ENCODE measurements around the gene RBM34. TPM values are rescaled to one million over a fixed set of nuclear protein-coding genes. Genes with fewer than 3 reads are reported as not detected.
"Not testable (repeated sequence)": the region's sequence is repeated elsewhere in the genome, so short reads cannot be mapped to it uniquely, and the experiment has no call there.

Gene RBM34, protein sequence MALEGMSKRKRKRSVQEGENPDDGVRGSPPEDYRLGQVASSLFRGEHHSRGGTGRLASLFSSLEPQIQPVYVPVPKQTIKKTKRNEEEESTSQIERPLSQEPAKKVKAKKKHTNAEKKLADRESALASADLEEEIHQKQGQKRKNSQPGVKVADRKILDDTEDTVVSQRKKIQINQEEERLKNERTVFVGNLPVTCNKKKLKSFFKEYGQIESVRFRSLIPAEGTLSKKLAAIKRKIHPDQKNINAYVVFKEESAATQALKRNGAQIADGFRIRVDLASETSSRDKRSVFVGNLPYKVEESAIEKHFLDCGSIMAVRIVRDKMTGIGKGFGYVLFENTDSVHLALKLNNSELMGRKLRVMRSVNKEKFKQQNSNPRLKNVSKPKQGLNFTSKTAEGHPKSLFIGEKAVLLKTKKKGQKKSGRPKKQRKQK
- total RNA-seq (2014; rRNA removed; shearing (Covaris generic); ENCODE audit: low replicate concordance), result 39.3 and 45.1 TPM in 2 replicates

- Histone ChIP-seq H3K9me2 (replicated peaks; ENCODE audit: insufficient read depth, low read length) (no peaks in the 10 kb centered on the region), H3K4me2 (ENCODE audit: low read depth, low read length, poor library complexity, severe bottlenecking) (peak within 1 kb of the TSS; percentile 93), H4K20me1 (ENCODE audit: insufficient read depth, low read depth, low read length) (no peaks in the 10 kb centered on the region), H3K36me3 (ENCODE audit: insufficient read depth, low read length) (peaks cover 15% of the 10 kb centered on the region; the same call in 1 of the 2 replicates), H3K27ac (ENCODE audit: low read length) (peak within 1 kb of the TSS; percentile 41), H2AFZ (ENCODE audit: low read length) (peak within 1 kb of the TSS; percentile 78), H3K9me3 (ENCODE audit: low read length) (no peaks in the 10 kb centered on the region), H3K27me3 (ENCODE audit: low read length) (no peaks in the 10 kb centered on the region), H3K79me2 (ENCODE audit: low read length) (peaks cover 48% of the 10 kb centered on the region), H3K9ac (ENCODE audit: low read length) (peak within 1 kb of the TSS; percentile 79), H3K4me3 (ENCODE audit: low read length) (peak within 1 kb of the TSS; percentile 88), H3K4me1 (ENCODE audit: low read length) (peaks cover 18% of the 10 kb centered on the region)
- peak; percentile 96 for DNase-seq
Measured at GRCh38 chr1:235160957-235161684, at the start of gene RBM34. TSS of gene RBM34 (minus strand) at chr1:235161250. CDS start at chr1:235161226, 24 bp downstream.

- no peaks in the 10 kb centered on the region for H3K9me2 ChIP-seq (replicated peaks; ENCODE audit: insufficient read depth, low read length)
- H3K36me3 ChIP-seq (ENCODE audit: insufficient read depth, low read length), result peaks cover 36% of the 10 kb centered on the region; the same call in 1 of the 2 replicates
- H3K4me3 ChIP-seq (ENCODE audit: low read length), result no peak overlapping the region
- H3K79me2 ChIP-seq (ENCODE audit: low read length), result peaks cover 23% of the 10 kb centered on the region
- H4K20me1 ChIP-seq (ENCODE audit: insufficient read depth, low read depth, low read length), result no peaks in the 10 kb centered on the region
- H3K9ac ChIP-seq (ENCODE audit: low read length), result no peak overlapping the region
- no peak overlapping the region for H3K27ac ChIP-seq (ENCODE audit: low read length)
- no peak overlapping the region for H3K4me2 ChIP-seq (ENCODE audit: low read depth, low read length, poor library complexity, severe bottlenecking)
- H3K4me1 ChIP-seq (ENCODE audit: low read length), result no peaks in the 10 kb centered on the region
- H3K9me3 ChIP-seq (ENCODE audit: low read length), result no peaks in the 10 kb centered on the region
- no peaks in the 10 kb centered on the region for H3K27me3 ChIP-seq (ENCODE audit: low read length)
- no peak for DNase-seq
- no peak overlapping the region for H2AFZ ChIP-seq (ENCODE audit: low read length)
Measured at GRCh38 chr1:235207209-235207565, 46.1 kb upstream of the RBM34 start.

DNA sequence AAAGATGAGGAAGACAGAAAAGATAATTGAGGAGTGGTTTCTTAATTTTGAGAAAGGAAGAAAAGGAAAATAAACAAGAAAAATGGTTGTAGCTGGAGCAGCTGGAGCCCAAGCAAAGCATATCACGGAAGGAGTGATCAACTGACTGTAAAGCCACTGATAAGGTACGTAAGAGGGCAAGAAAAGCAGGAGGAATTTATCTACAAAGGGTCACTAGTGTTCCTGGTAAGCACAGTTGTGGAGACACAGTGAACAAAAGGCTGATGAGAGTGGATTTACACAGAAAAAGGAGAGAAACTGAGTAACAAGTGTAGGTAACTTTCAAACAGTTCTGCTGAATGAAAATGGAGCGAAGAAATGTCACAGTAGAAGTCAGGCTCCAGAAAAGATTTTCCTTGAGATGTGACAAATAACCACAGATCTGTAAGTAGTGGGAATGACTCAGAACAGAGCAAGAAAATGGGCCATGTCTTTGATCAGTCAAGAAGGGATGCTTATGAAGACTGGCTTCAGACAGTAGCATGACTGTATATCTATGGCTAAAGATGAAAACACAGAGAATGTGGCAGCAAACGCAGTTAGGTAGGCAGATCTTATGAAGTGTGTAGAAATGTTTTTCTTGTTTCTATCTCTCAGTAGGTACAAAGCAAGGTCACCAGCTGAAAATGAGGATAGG, 45.6 kb upstream of the RBM34 start:
- Histone ChIP-seq H3K27me3 (ENCODE audit: low read length) (no peaks in the 10 kb centered on the region), H3K4me2 (ENCODE audit: low read depth, low read length, poor library complexity, severe bottlenecking) (no peak overlapping the region), H3K27ac (ENCODE audit: low read length) (no peak overlapping the region), H3K9me2 (replicated peaks; ENCODE audit: insufficient read depth, low read length) (no peaks in the 10 kb centered on the region), H3K9me3 (ENCODE audit: low read length) (no peaks in the 10 kb centered on the region), H3K79me2 (ENCODE audit: low read length) (peaks cover 25% of the 10 kb centered on the region), H4K20me1 (ENCODE audit: insufficient read depth, low read depth, low read length) (no peaks in the 10 kb centered on the region), H3K9ac (ENCODE audit: low read length) (no peak overlapping the region), H3K4me1 (ENCODE audit: low read length) (no peaks in the 10 kb centered on the region), H2AFZ (ENCODE audit: low read length) (no peak overlapping the region), H3K36me3 (ENCODE audit: insufficient read depth, low read length) (peaks cover 33% of the 10 kb centered on the region; the same call in 1 of the 2 replicates), H3K4me3 (ENCODE audit: low read length) (no peak overlapping the region)
- no peak for DNase-seq

GRCh38 chr1:235205687-235206086, 44.6 kb upstream of the RBM34 start:
- Histone ChIP-seq H3K36me3 (ENCODE audit: insufficient read depth, low read length) (peaks cover 26% of the 10 kb centered on the region; the same call in 1 of the 2 replicates), H4K20me1 (ENCODE audit: insufficient read depth, low read depth, low read length) (no peaks in the 10 kb centered on the region), H3K4me2 (ENCODE audit: low read depth, low read length, poor library complexity, severe bottlenecking) (no peak overlapping the region), H3K79me2 (ENCODE audit: low read length) (peaks cover 25% of the 10 kb centered on the region), H3K4me3 (ENCODE audit: low read length) (no peak overlapping the region), H2AFZ (ENCODE audit: low read length) (no peak overlapping the region), H3K27ac (ENCODE audit: low read length) (no peak overlapping the region), H3K9ac (ENCODE audit: low read length) (no peak overlapping the region), H3K27me3 (ENCODE audit: low read length) (no peaks in the 10 kb centered on the region), H3K9me2 (replicated peaks; ENCODE audit: insufficient read depth, low read length) (no peaks in the 10 kb centered on the region), H3K9me3 (ENCODE audit: low read length) (no peaks in the 10 kb centered on the region), H3K4me1 (ENCODE audit: low read length) (no peaks in the 10 kb centered on the region)
- no peak for DNase-seq

- no peaks in the 10 kb centered on the region for H3K9me3 ChIP-seq (ENCODE audit: low read length)
- no peaks in the 10 kb centered on the region for H3K4me1 ChIP-seq (ENCODE audit: low read length)
- H3K36me3 ChIP-seq (ENCODE audit: insufficient read depth, low read length), result peaks cover 21% of the 10 kb centered on the region; the same call in 1 of the 2 replicates
- peaks cover 28% of the 10 kb centered on the region for H3K79me2 ChIP-seq (ENCODE audit: low read length)
- no peaks in the 10 kb centered on the region for H3K27me3 ChIP-seq (ENCODE audit: low read length)
- DNase-seq, result no peak
- H2AFZ ChIP-seq (ENCODE audit: low read length), result no peak overlapping the region
- no peak overlapping the region for H3K4me2 ChIP-seq (ENCODE audit: low read depth, low read length, poor library complexity, severe bottlenecking)
- H3K9ac ChIP-seq (ENCODE audit: low read length), result no peak overlapping the region
- H3K4me3 ChIP-seq (ENCODE audit: low read length), result no peak overlapping the region
- H3K27ac ChIP-seq (ENCODE audit: low read length), result no peak overlapping the region
- no peaks in the 10 kb centered on the region for H4K20me1 ChIP-seq (ENCODE audit: insufficient read depth, low read depth, low read length)
- no peaks in the 10 kb centered on the region for H3K9me2 ChIP-seq (replicated peaks; ENCODE audit: insufficient read depth, low read length)
Measured at GRCh38 chr1:235203428-235203827, 42.4 kb upstream of the RBM34 start.

GRCh38 chr1:235202447-235202846, 41.4 kb upstream of the RBM34 start:
- not testable (repeated sequence) for H3K27me3 ChIP-seq (ENCODE audit: low read length); H2AFZ ChIP-seq (ENCODE audit: low read length); H3K4me2 ChIP-seq (ENCODE audit: low read depth, low read length, poor library complexity, severe bottlenecking); H3K4me1 ChIP-seq (ENCODE audit: low read length); H3K4me3 ChIP-seq (ENCODE audit: low read length); H3K9ac ChIP-seq (ENCODE audit: low read length); H3K9me3 ChIP-seq (ENCODE audit: low read length); H3K27ac ChIP-seq (ENCODE audit: low read length); H3K9me2 ChIP-seq (replicated peaks; ENCODE audit: insufficient read depth, low read length); DNase-seq; H4K20me1 ChIP-seq (ENCODE audit: insufficient read depth, low read depth, low read length)
- Histone ChIP-seq H3K79me2 (ENCODE audit: low read length) (peaks cover 35% of the 10 kb centered on the region), H3K36me3 (ENCODE audit: insufficient read depth, low read length) (peaks cover 21% of the 10 kb centered on the region; the same call in 1 of the 2 replicates)

- no peaks in the 10 kb centered on the region for H3K9me3 ChIP-seq (ENCODE audit: low read length)
- H2AFZ ChIP-seq (ENCODE audit: low read length), result no peak overlapping the region
- H3K79me2 ChIP-seq (ENCODE audit: low read length), result peaks cover 24% of the 10 kb centered on the region
- H3K9ac ChIP-seq (ENCODE audit: low read length), result no peak overlapping the region
- no peak overlapping the region for H3K4me3 ChIP-seq (ENCODE audit: low read length)
- H3K9me2 ChIP-seq (replicated peaks; ENCODE audit: insufficient read depth, low read length), result no peaks in the 10 kb centered on the region
- peaks cover 13% of the 10 kb centered on the region; the same call in 1 of the 2 replicates for H3K36me3 ChIP-seq (ENCODE audit: insufficient read depth, low read length)
- H3K4me2 ChIP-seq (ENCODE audit: low read depth, low read length, poor library complexity, severe bottlenecking), result no peak overlapping the region
- DNase-seq, result peak; percentile 62
- no peaks in the 10 kb centered on the region for H3K4me1 ChIP-seq (ENCODE audit: low read length)
- H4K20me1 ChIP-seq (ENCODE audit: insufficient read depth, low read depth, low read length), result no peaks in the 10 kb centered on the region
- no peaks in the 10 kb centered on the region for H3K27me3 ChIP-seq (ENCODE audit: low read length)
- H3K27ac ChIP-seq (ENCODE audit: low read length), result no peak overlapping the region
Measured at GRCh38 chr1:235199441-235199840, 38.4 kb upstream of the RBM34 start.

GRCh38 chr1:235190431-235190830, 29.4 kb upstream of the RBM34 start:
- Histone ChIP-seq H3K4me2 (ENCODE audit: low read depth, low read length, poor library complexity, severe bottlenecking) (no peak overlapping the region), H3K36me3 (ENCODE audit: insufficient read depth, low read length) (peaks cover 27% of the 10 kb centered on the region; the same call in 1 of the 2 replicates), H3K9me2 (replicated peaks; ENCODE audit: insufficient read depth, low read length) (no peaks in the 10 kb centered on the region), H3K27me3 (ENCODE audit: low read length) (no peaks in the 10 kb centered on the region), H3K9ac (ENCODE audit: low read length) (no peak overlapping the region), H3K27ac (ENCODE audit: low read length) (no peak overlapping the region), H2AFZ (ENCODE audit: low read length) (no peak overlapping the region), H4K20me1 (ENCODE audit: insufficient read depth, low read depth, low read length) (no peaks in the 10 kb centered on the region), H3K4me1 (ENCODE audit: low read length) (no peaks in the 10 kb centered on the region), H3K4me3 (ENCODE audit: low read length) (no peak overlapping the region), H3K9me3 (ENCODE audit: low read length) (no peaks in the 10 kb centered on the region), H3K79me2 (ENCODE audit: low read length) (peaks cover 39% of the 10 kb centered on the region)
- no peak for DNase-seq

All from Karpas-422 (cell line).